ENCODE data around the gene RFNG.

GRCh38 chr17:82050152-82050760, 1.4 kb downstream of the RFNG start:
- TF ChIP-seq CTCF (IDR thresholded peaks at IDR 0.05) (no peak), POLR2A (IDR thresholded peaks at IDR 0.05) (no peak)

All from testis (tissue), 2 donors.